ENCODE measurements around the gene SPINT1.
"Not testable (repeated sequence)": the region's sequence is repeated elsewhere in the genome, so short reads cannot be mapped to it uniquely, and the experiment has no call there.

SPINT1 gene

GRCh38 chr15:40859206-40859851 lies 15.5 kb downstream of the SPINT1 start:
- DNase-seq (ENCODE audit: low read depth in 2 of 3, low spot score in 1 of 3), result peak; percentile 81 to 87 (median 82)

GRCh38 chr15:40861147-40861546 lies 17.3 kb downstream of the SPINT1 start:
- not testable (repeated sequence) for DNase-seq (ENCODE audit: low read depth in 2 of 3, low spot score in 1 of 3)

DNA sequence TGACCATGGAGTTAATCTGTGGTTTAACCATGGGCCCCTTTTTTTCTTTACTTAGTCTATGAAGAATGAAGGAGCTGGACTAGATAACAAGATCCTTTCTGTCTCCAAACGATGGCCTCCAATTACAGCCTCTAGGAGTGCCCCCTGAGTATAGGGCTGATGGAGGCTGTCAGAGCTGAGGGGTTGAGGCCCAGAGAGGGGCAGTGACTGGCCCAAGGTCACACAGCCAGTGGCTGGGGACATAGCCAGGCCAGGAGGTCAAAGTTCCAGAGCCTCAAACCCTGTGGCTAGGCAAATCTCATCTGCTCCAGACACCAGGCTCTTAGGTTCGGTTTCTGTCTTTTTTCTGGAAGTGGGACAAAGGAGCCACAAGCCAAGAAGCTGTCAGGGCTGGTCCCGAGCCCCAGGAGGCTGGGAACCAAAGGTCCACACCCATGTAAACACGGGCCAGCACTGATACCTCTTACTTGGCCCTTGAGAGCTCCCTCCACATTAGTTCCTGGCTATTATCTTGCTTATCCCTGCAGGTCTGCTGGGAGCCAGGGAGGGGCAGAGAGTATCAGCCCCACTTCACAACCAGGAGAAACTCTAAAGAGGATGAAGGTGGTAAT lies 19.9 kb downstream of the SPINT1 start:
- DNase-seq (ENCODE audit: low read depth in 2 of 3, low spot score in 1 of 3), result no peak

GRCh38 chr15:40867199-40867598 lies 23.4 kb downstream of the SPINT1 start:
- DNase-seq (ENCODE audit: low read depth in 2 of 3, low spot score in 1 of 3), result no peak

DNA sequence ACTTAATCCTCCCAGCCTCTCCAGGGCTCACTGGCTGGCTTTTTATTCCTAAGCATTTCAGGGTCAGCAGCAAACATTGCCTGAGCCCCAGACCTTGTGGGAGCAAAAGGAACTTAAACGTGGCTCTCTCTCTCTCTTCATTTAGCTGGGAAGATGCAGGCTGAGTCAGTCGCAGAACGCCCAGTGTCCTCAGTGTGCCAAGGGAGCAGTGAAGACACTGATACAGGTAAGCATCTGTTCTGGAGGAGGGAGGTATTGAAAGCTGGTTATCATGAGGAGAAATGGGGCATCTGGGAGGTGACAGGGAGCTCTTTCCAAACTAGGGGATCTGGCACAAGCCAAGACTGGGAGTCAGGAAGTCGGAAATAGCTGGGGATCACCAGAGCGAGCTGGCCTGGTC lies 25.8 kb downstream of the SPINT1 start:
- DNase-seq (ENCODE audit: low read depth in 2 of 3, low spot score in 1 of 3), result no peak

DNA sequence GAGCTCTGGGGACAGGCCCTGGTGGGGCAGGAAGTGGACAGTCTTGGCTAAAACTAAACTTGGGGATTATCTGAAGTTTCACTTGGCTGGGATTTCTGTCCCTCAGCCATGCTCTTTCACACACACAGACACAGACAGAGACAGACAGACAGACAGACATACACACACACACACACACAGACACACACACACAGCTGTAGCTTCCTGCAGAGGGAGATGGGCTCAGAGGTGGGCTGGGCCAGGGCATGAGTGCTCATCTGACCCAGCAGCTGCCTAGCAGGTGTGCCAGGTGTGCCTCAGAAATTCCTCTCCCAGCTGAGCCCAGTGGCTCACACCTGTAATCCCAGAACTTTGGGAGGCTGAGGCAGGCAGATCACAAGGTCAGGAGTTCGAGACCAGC lies 26.9 kb downstream of the SPINT1 start:
- no peak for DNase-seq (ENCODE audit: low read depth in 2 of 3, low spot score in 1 of 3)

GRCh38 chr15:40871749-40872617 lies 28.1 kb downstream of the SPINT1 start:
- DNase-seq (ENCODE audit: low read depth in 2 of 3, low spot score in 1 of 3), result no peak

DNA sequence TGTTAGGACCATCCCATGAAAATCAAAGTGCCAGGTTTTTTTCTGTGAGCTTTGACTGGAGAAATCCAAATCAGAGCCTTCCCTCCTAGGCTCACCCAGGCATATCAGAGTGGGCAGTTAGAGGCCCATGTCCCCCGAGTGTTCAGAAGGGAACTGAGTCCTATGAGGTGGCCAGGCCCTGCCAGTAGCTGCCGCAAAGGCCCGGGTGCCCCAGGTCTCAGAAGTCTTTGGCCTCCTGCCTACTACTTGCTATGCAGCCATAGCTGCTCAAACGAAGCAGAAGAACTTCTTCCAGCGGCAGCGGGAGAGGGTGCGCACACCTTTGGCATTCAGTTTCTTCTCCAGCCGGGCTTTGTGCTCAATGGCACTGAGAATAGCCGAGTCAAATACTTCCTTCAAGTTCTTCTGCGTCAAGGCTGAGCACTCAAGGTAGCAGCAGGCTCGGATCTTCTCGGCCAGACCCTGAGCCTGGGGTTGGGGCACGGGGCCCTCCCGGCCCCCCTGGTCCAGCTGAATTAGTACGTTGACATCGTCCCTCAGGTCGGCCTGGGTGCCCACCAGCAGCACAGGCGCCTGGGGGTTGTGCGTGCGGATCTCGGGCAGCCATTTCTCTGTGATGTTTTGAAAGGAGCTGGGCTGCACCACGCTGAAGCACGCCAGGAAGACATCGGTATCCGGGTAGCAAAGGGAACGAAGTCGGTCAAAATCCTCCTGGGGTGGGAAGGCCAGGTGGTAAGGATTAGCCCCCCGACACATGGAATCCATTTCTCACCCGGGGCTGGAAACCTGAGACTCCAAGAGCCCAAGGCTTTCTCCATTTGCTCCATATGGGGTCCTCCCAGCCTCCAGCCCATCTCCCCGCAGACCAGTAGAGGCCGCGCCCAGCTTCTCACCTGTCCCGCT lies 29.2 kb downstream of the SPINT1 start:
- no peak for DNase-seq (ENCODE audit: low read depth in 2 of 3, low spot score in 1 of 3)

GRCh38 chr15:40873694-40874561 lies 30.1 kb downstream of the SPINT1 start, which contains the start of gene RHOV:
TSS of gene RHOV (minus strand) at chr15:40874234. CDS start at chr15:40874139, 95 bp downstream.
- peak in 2 of 3 donors; percentile 23 to 44 for DNase-seq (ENCODE audit: low read depth in 2 of 3, low spot score in 1 of 3)

DNA sequence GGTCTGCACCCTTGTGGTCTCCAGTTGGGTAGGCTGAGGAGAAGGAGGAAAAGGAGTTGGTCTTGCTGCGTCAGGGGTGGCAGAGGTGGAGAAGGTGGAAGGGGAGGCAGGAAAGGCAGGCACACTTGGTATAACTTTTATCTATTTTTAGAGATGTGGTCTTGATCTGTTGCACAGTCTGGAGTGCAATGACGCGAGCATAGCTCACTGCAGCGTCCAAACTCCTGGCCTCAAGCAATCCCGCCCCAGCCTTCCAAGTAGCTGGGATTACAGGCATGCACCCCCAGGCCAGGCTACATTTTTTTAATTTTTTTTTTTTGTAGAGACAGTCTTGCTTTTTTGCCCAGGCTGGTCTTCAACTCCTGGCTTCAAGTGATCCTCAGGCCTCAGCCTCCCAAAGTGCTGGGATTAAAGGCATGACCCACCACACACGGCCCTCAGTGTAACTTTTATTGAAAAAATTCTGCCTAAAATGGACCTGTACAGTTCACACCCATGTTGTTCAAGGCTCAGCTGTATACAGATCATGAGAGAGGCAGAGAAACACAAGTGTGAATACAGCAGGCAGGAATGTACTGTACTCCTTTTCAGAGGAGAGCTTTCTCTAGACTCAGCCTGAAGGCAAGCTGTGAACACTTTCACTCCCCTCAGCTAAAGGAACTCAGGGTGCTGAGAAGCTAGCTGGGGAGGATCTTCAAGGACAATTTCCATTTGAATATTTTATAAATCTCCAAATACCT lies 32.3 kb downstream of the SPINT1 start:
- no peak for DNase-seq (ENCODE audit: low read depth in 2 of 3, low spot score in 1 of 3)

DNA sequence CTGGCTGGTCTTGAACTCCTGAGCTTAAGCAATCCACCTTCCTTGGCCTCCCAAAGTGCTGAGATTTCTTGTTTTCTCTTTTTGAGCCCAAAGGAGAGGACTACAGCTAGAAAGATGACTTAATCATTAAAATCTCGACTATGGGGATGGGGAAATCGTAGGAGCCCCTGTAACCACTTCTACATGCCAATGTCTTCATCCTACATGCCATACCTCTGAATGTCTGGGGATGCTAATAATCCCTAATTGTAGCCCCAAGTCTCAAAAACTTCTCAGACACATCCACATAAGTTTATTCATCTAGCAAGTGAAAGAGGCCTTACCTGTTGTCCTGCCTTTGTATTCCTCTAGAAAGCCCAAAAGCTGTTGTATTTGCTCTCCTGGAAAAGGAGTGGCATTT lies 33.8 kb downstream of the SPINT1 start:
- DNase-seq (ENCODE audit: low read depth in 2 of 3, low spot score in 1 of 3), result no peak

DNA sequence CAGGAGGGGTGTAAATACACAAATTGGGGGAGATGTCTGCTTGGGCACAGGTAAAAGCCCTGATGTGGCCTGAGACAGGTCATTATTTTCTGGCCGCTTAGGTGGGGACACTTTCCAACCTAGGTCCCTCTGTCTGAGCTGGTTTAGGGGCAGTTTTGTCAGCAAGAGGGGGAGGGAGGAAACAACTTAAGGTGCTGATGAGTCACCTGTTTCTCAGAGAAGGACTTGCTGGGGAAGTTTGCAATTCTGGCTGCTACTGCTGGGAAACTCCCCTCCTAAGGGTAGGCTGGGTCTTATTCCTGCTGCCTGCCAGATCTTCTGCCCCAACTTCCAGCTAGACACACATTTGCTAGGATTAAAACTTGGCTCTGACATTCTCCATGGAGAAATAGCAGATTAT lies 34.9 kb downstream of the SPINT1 start:
- DNase-seq (ENCODE audit: low read depth in 2 of 3, low spot score in 1 of 3), result no peak

DNA sequence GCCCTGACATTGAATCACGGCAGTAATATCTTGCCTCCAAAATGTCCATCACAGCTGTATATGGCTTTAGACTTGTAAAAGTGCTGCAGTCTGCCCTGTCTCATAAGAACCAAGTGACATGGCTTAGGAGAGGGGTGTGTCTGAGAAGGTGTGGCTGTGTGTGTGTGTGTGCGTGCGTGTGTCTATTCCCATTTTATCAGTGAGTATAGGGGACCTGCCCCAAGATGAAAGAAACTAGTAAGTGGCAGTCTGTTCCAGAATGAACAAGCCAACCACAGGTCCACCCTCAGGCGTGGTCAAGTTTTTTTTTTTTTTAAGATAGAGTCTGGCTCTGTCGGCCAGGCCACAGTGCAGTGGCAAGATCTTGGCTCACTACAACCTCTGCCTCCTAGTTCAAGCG lies 35.8 kb downstream of the SPINT1 start:
- no peak for DNase-seq (ENCODE audit: low read depth in 2 of 3, low spot score in 1 of 3)

DNA sequence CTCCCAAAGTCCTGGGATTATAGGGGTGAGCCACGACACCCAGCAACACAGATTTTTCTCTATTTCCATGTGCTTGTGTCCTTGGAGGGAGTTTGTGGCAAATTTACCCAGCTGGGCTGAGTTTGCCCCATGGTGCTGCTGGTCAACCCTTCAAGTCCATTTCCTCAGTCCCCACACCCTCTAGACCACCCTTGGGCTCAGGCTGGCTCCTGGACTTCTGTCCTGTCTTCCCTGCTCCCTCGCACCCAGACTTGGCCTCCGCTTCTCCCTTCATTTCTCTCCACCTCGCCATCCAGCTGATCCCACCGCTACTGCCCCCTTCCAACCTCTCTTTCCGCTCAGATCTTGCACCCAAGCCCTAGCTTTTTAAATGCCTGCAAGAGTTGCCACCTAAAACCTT lies 37.5 kb downstream of the SPINT1 start:
- DNase-seq (ENCODE audit: low read depth in 2 of 3, low spot score in 1 of 3), result no peak

DNA sequence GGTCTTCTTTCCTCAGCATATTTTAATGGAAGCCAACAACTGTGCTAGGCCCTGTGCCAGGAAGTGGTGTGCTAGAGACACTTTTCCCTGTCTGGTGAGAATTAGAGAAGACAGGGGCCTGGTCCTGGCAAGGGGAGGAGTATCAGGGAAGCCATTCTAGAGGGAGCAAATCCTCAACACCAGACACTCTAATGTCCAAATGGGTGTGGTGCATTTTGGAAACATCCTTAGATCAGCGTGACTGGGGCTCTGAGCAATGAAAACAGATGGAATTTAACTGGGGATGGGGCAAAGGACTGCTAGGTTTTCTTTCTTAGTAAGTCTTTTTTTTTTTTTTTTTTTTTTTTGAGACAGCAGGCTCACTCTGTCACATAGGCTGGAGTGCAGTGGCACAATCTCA lies 42.7 kb downstream of the SPINT1 start:
- no peak for DNase-seq (ENCODE audit: low read depth in 2 of 3, low spot score in 1 of 3)

- no peak for DNase-seq (ENCODE audit: low read depth in 2 of 3, low spot score in 1 of 3)
Observed at GRCh38 chr15:40889112-40889511, 45.3 kb downstream of the SPINT1 start.

DNA sequence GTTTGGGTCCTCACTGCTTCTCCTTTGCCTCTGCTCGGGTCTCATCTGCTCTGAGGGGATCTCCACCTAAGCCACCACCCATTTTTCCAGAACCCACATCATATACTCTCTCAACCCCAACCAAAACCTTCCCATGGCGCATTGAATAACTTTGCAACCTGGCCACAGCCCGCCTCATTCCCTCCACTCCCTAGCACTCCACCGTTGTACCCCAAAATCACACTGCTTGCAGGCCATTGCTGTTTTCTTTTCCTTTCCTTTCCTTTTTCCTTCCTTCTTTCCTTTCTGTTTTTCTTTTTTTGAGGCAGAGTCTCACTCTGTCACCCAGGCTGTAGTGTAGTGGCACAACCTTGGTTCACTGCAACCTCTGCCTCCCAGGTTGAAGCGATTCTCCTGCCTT lies 47.3 kb downstream of the SPINT1 start:
- DNase-seq (ENCODE audit: low read depth in 2 of 3, low spot score in 1 of 3), result no peak

DNA sequence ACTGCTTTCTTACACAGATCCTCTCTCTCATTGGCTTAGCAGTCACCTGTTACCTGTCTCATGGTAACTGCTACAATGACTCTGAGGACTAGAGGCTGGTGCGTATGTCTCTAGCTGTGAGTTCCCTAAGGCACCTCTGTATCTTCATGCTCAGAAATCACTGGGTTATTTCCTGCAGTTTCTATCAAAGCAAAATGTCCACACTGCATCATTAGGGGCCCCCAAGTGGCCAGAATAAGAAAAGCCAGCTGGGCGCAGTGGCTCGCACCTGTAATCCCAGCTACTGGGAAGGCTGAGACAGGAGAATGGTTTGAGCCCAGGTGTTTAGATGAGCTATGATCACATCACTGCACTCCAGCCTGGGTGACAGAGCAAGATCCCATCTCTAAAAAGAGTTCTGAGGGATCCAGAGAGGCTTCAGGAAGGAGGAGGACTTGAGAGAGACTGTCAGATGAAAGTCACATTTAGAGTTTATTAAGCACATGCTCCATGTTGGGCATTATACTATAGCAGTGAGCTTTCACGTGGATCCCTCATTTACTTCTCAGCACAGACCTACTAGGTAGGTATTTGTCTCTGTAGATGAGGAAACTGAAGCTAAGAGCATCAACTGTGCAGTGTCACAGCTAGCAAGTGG lies 48.1 kb downstream of the SPINT1 start:
- DNase-seq (ENCODE audit: low read depth in 2 of 3, low spot score in 1 of 3), result peak in 1 of 3 donors; percentile 28

GRCh38 chr15:40892447-40893012 lies 48.7 kb downstream of the SPINT1 start:
- DNase-seq (ENCODE audit: low read depth in 2 of 3, low spot score in 1 of 3), result no peak
